ENCODE data around the gene EXTL1.

Gene EXTL1

GRCh38 chr1:26041401-26041800, 19.8 kb downstream of the EXTL1 start:
- no peak for DNase-seq (ENCODE audit: low read depth, low spot score)

- DNase-seq (ENCODE audit: low read depth, low spot score) = no peak
These were observed 20.4 kb downstream of the EXTL1 start for GRCh38 chr1:26041978-26042377.

GRCh38 chr1:26043765-26044164, 22.2 kb downstream of the EXTL1 start:
- no peak for DNase-seq (ENCODE audit: low read depth, low spot score)

GRCh38 chr1:26044414-26044813, 22.8 kb downstream of the EXTL1 start:
- DNase-seq (ENCODE audit: low read depth, low spot score) = no peak

GRCh38 chr1:26044971-26045721, 23.6 kb downstream of the EXTL1 start:
- no peak for DNase-seq (ENCODE audit: low read depth, low spot score)

GRCh38 chr1:26045722-26046245, 24.2 kb downstream of the EXTL1 start, which contains the start of gene SLC30A2:
SLC30A2 (minus strand) TSS chr1:26046118; CDS start chr1:26045896, 222 bp downstream.
- DNase-seq (ENCODE audit: low read depth, low spot score) = no peak

GRCh38 chr1:26046246-26047095, 24.9 kb downstream of the EXTL1 start:
- DNase-seq (ENCODE audit: low read depth, low spot score) = no peak

GRCh38 chr1:26047278-26047874, 25.8 kb downstream of the EXTL1 start:
- DNase-seq (ENCODE audit: low read depth, low spot score) = no peak

GRCh38 chr1:26049531-26050247, 28.1 kb downstream of the EXTL1 start:
- no peak for DNase-seq (ENCODE audit: low read depth, low spot score)

GRCh38 chr1:26050248-26050640, 28.7 kb downstream of the EXTL1 start:
- DNase-seq (ENCODE audit: low read depth, low spot score) = no peak

- DNase-seq (ENCODE audit: low read depth, low spot score) = no peak
These were observed 32.4 kb downstream of the EXTL1 start for GRCh38 chr1:26053718-26054560.

GRCh38 chr1:26055041-26055440, 33.5 kb downstream of the EXTL1 start:
- no peak for DNase-seq (ENCODE audit: low read depth, low spot score)

- DNase-seq (ENCODE audit: low read depth, low spot score) = no peak
These were observed 35.6 kb downstream of the EXTL1 start for GRCh38 chr1:26057189-26057588.

- no peak for DNase-seq (ENCODE audit: low read depth, low spot score)
These were observed 36.5 kb downstream of the EXTL1 start for GRCh38 chr1:26058052-26058595.

GRCh38 chr1:26059906-26060305, 38.3 kb downstream of the EXTL1 start:
- DNase-seq (ENCODE audit: low read depth, low spot score) = no peak

- DNase-seq (ENCODE audit: low read depth, low spot score) = no peak
These were observed 39.4 kb downstream of the EXTL1 start for GRCh38 chr1:26060832-26061574.

- DNase-seq (ENCODE audit: low read depth, low spot score) = no peak
These were observed 43.0 kb downstream of the EXTL1 start for GRCh38 chr1:26064553-26064952.

- no peak for DNase-seq (ENCODE audit: low read depth, low spot score)
These were observed 44.6 kb downstream of the EXTL1 start for GRCh38 chr1:26066160-26066559.

- DNase-seq (ENCODE audit: low read depth, low spot score) = no peak
These were observed 45.3 kb downstream of the EXTL1 start for GRCh38 chr1:26066857-26067256.

All from activated naive CD8-positive, alpha-beta T cell treated with anti-CD3 and anti-CD28 coated beads, Interleukin-2, amount 50 U/mL, for 16 hours (primary cell).